ENCODE results near the gene RAB3A.
"Not testable (repeated sequence)": the region's sequence is repeated elsewhere in the genome, so short reads cannot be mapped to it uniquely, and the experiment has no call there.

RAB3A gene

GRCh38 chr19:18216789-18217188 is 12.9 kb upstream of the RAB3A start:
- TF ChIP-seq CTCF (IDR thresholded peaks at IDR 0.05; ENCODE audit: low read depth, low read length, missing control alignments), result no peak
- no peak for DNase-seq (ENCODE audit: low read depth)
- no peak overlapping the region for H3K4me3 ChIP-seq (ENCODE audit: low read depth, low read length)

- no peak for DNase-seq (ENCODE audit: low read depth)
- no peak for TF ChIP-seq CTCF (IDR thresholded peaks at IDR 0.05; ENCODE audit: low read depth, low read length, missing control alignments)
- no peak overlapping the region for H3K4me3 ChIP-seq (ENCODE audit: low read depth, low read length)
Measured at GRCh38 chr19:18214779-18215433, 11.1 kb upstream of the RAB3A start.

GRCh38 chr19:18211683-18212082 is 7.8 kb upstream of the RAB3A start:
- no peak for TF ChIP-seq CTCF (IDR thresholded peaks at IDR 0.05; ENCODE audit: low read depth, low read length, missing control alignments)
- H3K4me3 ChIP-seq (ENCODE audit: low read depth, low read length), result no peak overlapping the region
- DNase-seq (ENCODE audit: low read depth), result no peak

DNA sequence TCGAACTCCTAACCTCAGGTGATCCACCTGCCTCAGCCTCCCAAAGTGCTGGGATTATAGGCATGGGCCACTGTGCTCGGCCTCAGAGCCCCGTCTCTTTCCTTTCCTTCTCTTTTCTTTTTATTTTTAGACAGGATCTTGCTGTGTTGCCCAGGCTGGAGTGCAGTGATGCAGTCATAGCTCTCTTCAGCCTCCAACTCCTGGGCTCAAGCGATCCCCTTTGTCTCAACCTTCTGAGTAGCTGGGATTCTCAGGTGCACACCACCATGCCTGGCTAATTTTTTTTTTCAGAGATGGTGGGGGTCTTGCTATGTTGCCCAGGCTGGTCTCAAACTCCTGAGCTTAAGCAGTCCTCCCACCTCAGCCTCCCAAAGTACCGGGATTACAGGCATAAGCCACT is 6.1 kb upstream of the RAB3A start:
- not testable (repeated sequence) for H3K4me3 ChIP-seq (ENCODE audit: low read depth, low read length); DNase-seq (ENCODE audit: low read depth)

DNA sequence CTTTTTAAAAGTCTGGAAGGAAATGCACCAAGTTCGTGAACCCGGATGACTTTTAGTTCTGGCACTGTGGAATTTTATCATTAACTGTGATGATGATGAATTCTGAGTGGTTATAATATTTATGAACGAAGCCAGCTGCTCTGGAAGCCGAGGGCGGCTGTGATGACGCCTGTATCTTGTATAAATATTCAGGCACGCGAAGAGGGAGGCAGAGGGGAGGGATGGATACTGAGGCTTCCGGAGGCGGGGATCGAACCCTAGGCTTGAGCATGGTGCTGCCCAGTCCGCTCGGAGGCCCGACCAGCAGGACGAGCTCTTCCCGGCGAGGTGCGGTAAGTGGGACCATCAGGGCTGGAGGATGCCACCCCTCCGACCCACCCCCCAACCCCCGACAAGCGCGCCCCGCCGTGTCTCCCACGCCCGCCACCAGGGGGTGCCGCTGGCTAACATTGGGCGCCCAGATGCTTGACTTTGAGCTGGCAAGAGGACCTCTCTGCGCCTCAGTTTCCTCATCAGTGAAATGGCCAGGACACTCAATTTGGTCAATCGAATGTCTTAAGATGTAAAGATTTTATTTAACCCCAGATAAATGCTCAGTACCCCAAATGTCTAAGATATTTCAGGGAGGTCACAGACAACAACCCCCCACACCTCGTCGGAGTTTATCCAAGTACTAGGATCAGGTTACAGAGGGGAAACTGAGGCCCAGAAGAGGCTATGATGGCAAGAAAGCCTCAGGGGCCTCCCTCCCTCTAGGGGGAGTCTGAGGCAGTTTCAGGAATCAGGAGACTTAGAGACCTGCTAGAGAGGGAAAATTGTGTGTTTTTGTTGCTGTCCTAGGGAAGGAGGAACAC is 4.5 kb upstream of the RAB3A start:
- DNase-seq (ENCODE audit: low read depth), result no peak
- peak; percentile 67 for TF ChIP-seq CTCF (IDR thresholded peaks at IDR 0.05; ENCODE audit: low read depth, low read length, missing control alignments)
- H3K4me3 ChIP-seq (ENCODE audit: low read depth, low read length), result no peak overlapping the region

DNA sequence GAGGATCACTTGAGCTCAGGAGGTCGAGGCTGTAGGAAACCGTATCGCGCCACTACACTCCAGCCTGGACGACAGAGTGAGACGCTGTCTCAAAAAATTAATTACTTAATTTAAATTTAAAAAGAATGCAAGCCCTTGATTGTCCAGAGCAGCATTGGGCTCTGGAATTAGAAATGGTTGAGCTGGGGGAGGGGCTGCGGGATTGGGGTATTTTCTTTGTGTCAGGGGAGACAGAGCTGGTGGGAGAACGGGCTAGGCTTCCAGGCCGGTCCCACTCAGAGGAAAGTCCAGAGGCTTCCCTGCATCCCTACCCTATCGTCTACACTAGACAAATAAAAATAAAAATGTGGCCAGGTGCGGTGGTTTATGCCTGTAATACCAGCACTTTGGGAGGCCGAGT is 2.2 kb upstream of the RAB3A start:
- H3K4me3 ChIP-seq (ENCODE audit: low read depth, low read length), result no peak overlapping the region
- no peak for DNase-seq (ENCODE audit: low read depth)
- no peak for TF ChIP-seq CTCF (IDR thresholded peaks at IDR 0.05; ENCODE audit: low read depth, low read length, missing control alignments)

- TF ChIP-seq CTCF (IDR thresholded peaks at IDR 0.05; ENCODE audit: low read depth, low read length, missing control alignments), result no peak
- DNase-seq (ENCODE audit: low read depth), result no peak
- H3K4me3 ChIP-seq (ENCODE audit: low read depth, low read length), result peak overlapping the region; percentile 76
Measured at GRCh38 chr19:18205200-18205892, 1.5 kb upstream of the RAB3A start.

Measured in GM12864 (cell line).